ENCODE results near the gene TNFRSF4.

The TNFRSF4 gene

DNA sequence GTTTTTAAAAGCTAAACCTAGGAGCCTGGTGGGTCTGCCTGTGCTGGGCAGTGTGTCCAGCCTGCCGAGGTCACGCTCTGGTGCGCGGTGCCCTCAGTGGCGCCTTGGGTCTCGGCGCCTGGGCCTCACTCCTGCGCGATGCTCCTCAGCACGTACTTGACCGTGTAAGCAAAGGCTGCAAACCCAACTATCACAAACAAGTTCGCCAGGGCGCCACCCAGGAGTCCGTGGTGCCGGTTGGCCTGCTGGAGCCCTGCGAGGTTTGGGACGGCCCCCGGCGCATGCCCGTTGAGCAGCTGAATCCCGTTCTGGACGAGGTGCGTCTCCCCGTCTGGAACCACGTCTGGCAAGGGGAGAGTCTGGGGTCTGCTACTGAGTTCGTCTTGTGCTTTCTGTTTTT lies 41.1 kb upstream of the TNFRSF4 start:
- Histone ChIP-seq H3K4me3 (ENCODE audit: low read length, poor library complexity, severe bottlenecking) (no peak overlapping the region), H3K9ac (ENCODE audit: low read depth, low read length, poor library complexity, severe bottlenecking) (no peak overlapping the region), H3K79me2 (ENCODE audit: insufficient read depth, low read length) (peaks cover 4% of the 10 kb centered on the region; the same call in 1 of the 2 replicates), H3K9me3 (ENCODE audit: insufficient read depth, low read depth, low read length) (no peaks in the 10 kb centered on the region), H3F3A (ENCODE audit: low read depth) (no peaks in the 10 kb centered on the region), H2AFZ (ENCODE audit: low read length) (no peak overlapping the region), H3K4me2 (ENCODE audit: low read depth, low read length, poor library complexity, severe bottlenecking) (no peak overlapping the region), H3K9me2 (replicated peaks; ENCODE audit: low read depth, low read length) (no peaks in the 10 kb centered on the region), H3K36me3 (ENCODE audit: insufficient read depth, low read length) (peaks cover 27% of the 10 kb centered on the region; the same call in 1 of the 2 replicates), H3K4me1 (ENCODE audit: insufficient read depth, low read length, poor library complexity, severe bottlenecking) (peaks cover 13% of the 10 kb centered on the region), H4K20me1 (ENCODE audit: insufficient read depth, low read length, poor library complexity, severe bottlenecking) (no peaks in the 10 kb centered on the region), H3K27me3 (ENCODE audit: insufficient read depth, low read length, poor library complexity, severe bottlenecking) (no peaks in the 10 kb centered on the region)
- no peak for TF ChIP-seq EZH2phosphoT487 (IDR thresholded peaks at IDR 0.05; ENCODE audit: borderline replicate concordance)
- TF ChIP-seq, protein P1, sequence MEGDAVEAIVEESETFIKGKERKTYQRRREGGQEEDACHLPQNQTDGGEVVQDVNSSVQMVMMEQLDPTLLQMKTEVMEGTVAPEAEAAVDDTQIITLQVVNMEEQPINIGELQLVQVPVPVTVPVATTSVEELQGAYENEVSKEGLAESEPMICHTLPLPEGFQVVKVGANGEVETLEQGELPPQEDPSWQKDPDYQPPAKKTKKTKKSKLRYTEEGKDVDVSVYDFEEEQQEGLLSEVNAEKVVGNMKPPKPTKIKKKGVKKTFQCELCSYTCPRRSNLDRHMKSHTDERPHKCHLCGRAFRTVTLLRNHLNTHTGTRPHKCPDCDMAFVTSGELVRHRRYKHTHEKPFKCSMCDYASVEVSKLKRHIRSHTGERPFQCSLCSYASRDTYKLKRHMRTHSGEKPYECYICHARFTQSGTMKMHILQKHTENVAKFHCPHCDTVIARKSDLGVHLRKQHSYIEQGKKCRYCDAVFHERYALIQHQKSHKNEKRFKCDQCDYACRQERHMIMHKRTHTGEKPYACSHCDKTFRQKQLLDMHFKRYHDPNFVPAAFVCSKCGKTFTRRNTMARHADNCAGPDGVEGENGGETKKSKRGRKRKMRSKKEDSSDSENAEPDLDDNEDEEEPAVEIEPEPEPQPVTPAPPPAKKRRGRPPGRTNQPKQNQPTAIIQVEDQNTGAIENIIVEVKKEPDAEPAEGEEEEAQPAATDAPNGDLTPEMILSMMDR (conservative IDR thresholded peaks at IDR 0.05; ENCODE audit: low read length), result no peak

DNA sequence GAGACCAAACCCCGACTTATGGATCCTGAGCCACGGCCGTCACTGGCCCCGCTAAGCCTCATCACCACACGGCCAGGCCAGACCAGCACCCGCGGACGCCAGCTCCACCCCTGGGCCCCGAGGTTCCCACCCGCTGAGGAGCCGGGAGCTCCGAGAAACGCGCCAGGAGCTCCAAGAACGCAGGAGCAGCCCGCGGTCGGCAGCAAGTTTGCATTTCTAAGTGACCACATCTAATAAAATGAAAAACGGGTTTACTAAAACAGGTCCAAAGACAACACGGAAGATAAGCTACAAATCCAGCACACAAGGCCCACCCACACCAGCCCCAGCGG lies 40.7 kb upstream of the TNFRSF4 start:
- H3K4me3 ChIP-seq (ENCODE audit: low read length, poor library complexity, severe bottlenecking), result no peak overlapping the region
- no peak overlapping the region for H3K4me2 ChIP-seq (ENCODE audit: low read depth, low read length, poor library complexity, severe bottlenecking)
- no peaks in the 10 kb centered on the region for H3K9me3 ChIP-seq (ENCODE audit: insufficient read depth, low read depth, low read length)
- H3K4me1 ChIP-seq (ENCODE audit: insufficient read depth, low read length, poor library complexity, severe bottlenecking), result peaks cover 13% of the 10 kb centered on the region
- no peaks in the 10 kb centered on the region for H3K9me2 ChIP-seq (replicated peaks; ENCODE audit: low read depth, low read length)
- no peaks in the 10 kb centered on the region for H4K20me1 ChIP-seq (ENCODE audit: insufficient read depth, low read length, poor library complexity, severe bottlenecking)
- H3K27me3 ChIP-seq (ENCODE audit: insufficient read depth, low read length, poor library complexity, severe bottlenecking), result no peaks in the 10 kb centered on the region
- H3K9ac ChIP-seq (ENCODE audit: low read depth, low read length, poor library complexity, severe bottlenecking), result no peak overlapping the region
- H3F3A ChIP-seq (ENCODE audit: low read depth), result no peaks in the 10 kb centered on the region
- no peak for TF ChIP-seq EZH2phosphoT487 (IDR thresholded peaks at IDR 0.05; ENCODE audit: borderline replicate concordance)
- TF ChIP-seq, protein P1 (conservative IDR thresholded peaks at IDR 0.05; ENCODE audit: low read length), result no peak
- no peak overlapping the region for H2AFZ ChIP-seq (ENCODE audit: low read length)
- H3K79me2 ChIP-seq (ENCODE audit: insufficient read depth, low read length), result peaks cover 4% of the 10 kb centered on the region; the same call in 1 of the 2 replicates
- H3K36me3 ChIP-seq (ENCODE audit: insufficient read depth, low read length), result peaks cover 27% of the 10 kb centered on the region; the same call in 1 of the 2 replicates

GRCh38 chr1:1253972-1254666 lies 40.2 kb upstream of the TNFRSF4 start:
- H4K20me1 ChIP-seq (ENCODE audit: insufficient read depth, low read length, poor library complexity, severe bottlenecking), result no peaks in the 10 kb centered on the region

More at GRCh38 chr1:1253972-1254666, 40.2 kb upstream of the TNFRSF4 start:
- Histone ChIP-seq H3K9ac (ENCODE audit: low read depth, low read length, poor library complexity, severe bottlenecking) (no peak overlapping the region), H3K4me3 (ENCODE audit: low read length, poor library complexity, severe bottlenecking) (no peak overlapping the region), H3K9me2 (replicated peaks; ENCODE audit: low read depth, low read length) (no peaks in the 10 kb centered on the region), H3K36me3 (ENCODE audit: insufficient read depth, low read length) (peaks cover 22% of the 10 kb centered on the region; the same call in 1 of the 2 replicates), H3K79me2 (ENCODE audit: insufficient read depth, low read length) (peaks cover 4% of the 10 kb centered on the region; the same call in 1 of the 2 replicates), H2AFZ (ENCODE audit: low read length) (no peak overlapping the region), H3K4me2 (ENCODE audit: low read depth, low read length, poor library complexity, severe bottlenecking) (no peak overlapping the region), H3F3A (ENCODE audit: low read depth) (no peaks in the 10 kb centered on the region), H3K9me3 (ENCODE audit: insufficient read depth, low read depth, low read length) (no peaks in the 10 kb centered on the region), H3K4me1 (ENCODE audit: insufficient read depth, low read length, poor library complexity, severe bottlenecking) (peaks cover 13% of the 10 kb centered on the region), H3K27me3 (ENCODE audit: insufficient read depth, low read length, poor library complexity, severe bottlenecking) (no peaks in the 10 kb centered on the region)
- TF ChIP-seq EZH2phosphoT487 (IDR thresholded peaks at IDR 0.05; ENCODE audit: borderline replicate concordance), result no peak
- TF ChIP-seq, protein P1 (conservative IDR thresholded peaks at IDR 0.05; ENCODE audit: low read length), result no peak

All from Loucy (cell line).